K562 treated with DMSO at 1 percent for 12 hours (cell line): ENCODE results near the gene METRNL. TPM values are rescaled to one million over a fixed set of nuclear protein-coding genes. Genes with fewer than 3 reads are reported as not detected.

Experiments used
- total RNA-seq: library from RNA; unstranded; fragments of 300-600 nt; gene quantifications from 2 replicates; pipeline ENCODE4 v1.2.3, GENCODE V29; 2022; ENCODE audit not compliant: insufficient read depth

The METRNL gene
- total RNA-seq = 30.6 and 37.8 TPM in 2 replicates

GRCh38 chr17:83079352-83079747, at the start of gene METRNL:
Gene METRNL, plus strand, starts transcription at chr17:83079609. Its CDS starts 207 bp downstream, at chr17:83079816.

Other genes with a start within 250 kb of the METRNL start
- gene ZNF750, start 239.6 kb upstream of the METRNL start, total RNA-seq = not detected in 2 replicates